Raji (cell line): ENCODE measurements around the gene KRTAP4-11.
"Not testable (repeated sequence)": the region's sequence is repeated elsewhere in the genome, so short reads cannot be mapped to it uniquely, and the experiment has no call there.

Source experiments
- POLR2A ChIP-seq: IDR thresholded peaks from 2 replicates; pipeline ENCODE4 v1.6.1; 2011; ENCODE audit warnings: low read depth, low read length, control low read depth; ENCODE audit not compliant: insufficient read depth

The KRTAP4-11 gene

DNA sequence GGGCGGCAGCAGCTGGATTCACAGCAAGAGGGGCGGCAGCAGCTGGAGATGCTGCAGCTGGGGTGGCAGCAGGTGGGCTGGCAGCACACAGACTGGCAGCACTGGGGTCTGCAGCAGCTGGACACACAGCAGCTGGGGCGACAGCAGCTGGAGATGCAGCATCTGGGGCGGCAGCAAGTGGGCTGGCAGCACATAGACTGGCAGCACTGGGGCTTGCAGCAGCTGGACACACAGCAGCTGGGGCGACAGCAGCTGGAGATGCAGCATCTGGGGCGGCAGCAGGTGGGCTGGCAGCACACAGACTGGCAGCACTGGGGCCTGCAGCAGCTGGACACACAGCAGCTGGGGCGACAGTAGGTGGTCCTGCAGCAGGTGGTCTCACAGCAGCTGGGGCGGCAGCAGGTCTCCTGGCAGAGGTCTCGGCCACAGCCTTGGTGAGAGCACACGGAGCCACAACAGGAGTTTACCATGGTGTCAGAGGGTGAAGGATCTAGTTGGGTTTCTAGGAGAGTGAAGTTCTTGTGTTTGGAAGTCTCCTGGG is at the start of gene KRTAP4-11:
Gene KRTAP4-11 (minus strand): TSS at position 528 of the 541 bp plus-strand sequence. CDS start 58 bp downstream, at position 470.
- TF ChIP-seq POLR2A = not testable (repeated sequence)

DNA sequence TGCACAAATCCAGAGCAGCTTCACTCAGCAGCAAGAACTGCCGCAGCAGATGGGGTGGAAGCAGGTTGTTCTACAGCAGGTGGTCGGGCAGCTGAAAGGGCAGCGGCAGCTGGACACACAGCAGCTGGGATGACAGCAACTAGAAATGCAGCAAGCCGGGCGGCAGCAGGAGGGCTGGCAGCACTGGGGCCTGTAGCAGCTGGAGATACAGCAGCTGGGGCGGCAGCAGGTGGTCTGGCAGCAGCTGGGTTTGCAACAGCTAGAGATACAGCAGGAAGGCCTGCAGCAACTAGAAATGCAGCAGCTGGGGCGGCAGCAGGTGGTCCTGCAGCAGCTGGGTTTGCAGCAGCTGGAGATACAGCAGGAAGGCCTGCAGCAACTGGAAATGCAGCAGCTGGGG is 49.4 kb upstream of the KRTAP4-11 start:
- no peak for TF ChIP-seq POLR2A

GRCh38 chr17:41163828-41164227 is 45.7 kb upstream of the KRTAP4-11 start:
- no peak for TF ChIP-seq POLR2A

- TF ChIP-seq POLR2A = no peak
Measured at GRCh38 chr17:41160648-41161047, 42.5 kb upstream of the KRTAP4-11 start, which contains the start of gene KRTAP4-4. Gene KRTAP4-4, minus strand, starts transcription at chr17:41160748. Its CDS starts 57 bp downstream, at chr17:41160691.

- no peak for TF ChIP-seq POLR2A
Measured at GRCh38 chr17:41153856-41154255, 35.7 kb upstream of the KRTAP4-11 start.

DNA sequence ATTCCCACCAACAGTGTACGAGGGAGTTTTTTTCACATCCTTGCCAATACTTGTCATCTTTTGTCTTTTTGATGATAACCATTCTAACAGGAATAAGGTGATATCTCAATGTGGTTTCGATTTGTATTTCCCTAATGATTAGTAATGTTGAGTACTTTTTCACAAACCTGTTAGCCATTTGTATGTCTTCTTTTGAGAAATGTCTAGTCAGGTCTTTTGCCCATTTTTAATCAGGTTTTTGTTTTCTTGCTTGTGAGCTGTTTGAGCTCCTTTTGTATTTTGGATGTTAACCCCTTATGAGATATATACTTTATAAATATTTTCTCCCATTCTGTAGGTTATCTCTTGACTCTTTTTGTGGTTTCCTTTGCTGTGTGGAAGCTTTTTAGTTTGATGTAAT is 33.4 kb upstream of the KRTAP4-11 start:
- TF ChIP-seq POLR2A = no peak

GRCh38 chr17:41150026-41150425 is 31.9 kb upstream of the KRTAP4-11 start:
- no peak for TF ChIP-seq POLR2A

GRCh38 chr17:41149652-41149985 is 31.4 kb upstream of the KRTAP4-11 start, which contains the start of gene KRTAP4-5:
Gene KRTAP4-5, minus strand, starts transcription at chr17:41149825. Its CDS starts 58 bp downstream, at chr17:41149767.
- no peak for TF ChIP-seq POLR2A

DNA sequence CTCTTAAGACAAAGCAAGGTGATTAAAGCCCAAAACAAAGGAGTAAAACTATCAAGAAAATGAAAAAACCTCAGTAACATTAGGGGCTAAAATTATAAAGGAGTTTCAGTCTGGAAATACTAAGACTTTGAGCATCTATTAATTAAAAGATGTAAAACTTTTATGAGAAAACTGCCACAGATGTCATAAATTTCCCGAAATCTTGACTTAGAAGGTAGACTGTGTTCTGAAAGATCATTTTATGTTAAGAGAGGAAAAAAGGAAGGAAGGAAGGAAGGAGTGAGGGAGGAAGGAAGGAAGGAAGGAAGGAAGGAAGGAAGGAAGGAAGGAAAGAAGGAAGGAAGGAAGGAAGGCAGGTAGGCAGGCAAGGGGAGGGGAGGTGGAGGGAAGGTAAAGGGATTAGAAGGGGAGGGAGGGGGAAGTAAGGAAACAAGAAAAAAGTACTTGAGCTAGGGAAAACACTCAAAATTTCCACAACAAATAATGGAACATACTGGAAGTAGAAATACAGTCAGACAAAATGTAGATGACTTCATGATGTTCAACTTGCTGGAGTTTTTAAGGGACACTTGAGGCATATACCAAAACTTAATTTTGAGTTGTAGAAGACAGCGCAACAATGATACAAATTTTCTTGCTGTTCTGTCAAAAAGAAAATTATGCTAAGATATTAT is 29.5 kb upstream of the KRTAP4-11 start:
- TF ChIP-seq POLR2A = no peak

GRCh38 chr17:41145261-41145660 is 27.1 kb upstream of the KRTAP4-11 start:
- TF ChIP-seq POLR2A = no peak

DNA sequence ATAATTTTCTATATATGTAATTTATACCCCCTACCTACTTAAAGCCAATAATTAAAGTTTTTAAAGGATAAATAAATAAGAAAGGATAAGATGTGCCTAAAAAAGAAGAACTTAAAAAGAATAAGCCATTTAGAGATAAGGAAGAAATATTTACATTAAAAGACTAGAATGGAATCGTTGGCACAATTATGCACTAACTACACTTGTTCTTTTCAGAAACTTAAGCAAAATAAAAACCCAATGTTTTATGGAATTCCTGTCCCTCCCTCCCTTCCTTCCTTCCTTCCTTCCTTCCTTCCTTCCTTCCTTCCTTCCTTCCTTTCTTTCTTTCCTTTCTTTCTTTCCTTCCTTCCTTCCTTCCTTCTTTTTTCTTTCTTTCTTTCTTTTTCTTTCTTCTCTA is 26.7 kb upstream of the KRTAP4-11 start:
- TF ChIP-seq POLR2A = no peak

GRCh38 chr17:41141361-41141760 is 23.2 kb upstream of the KRTAP4-11 start:
- no peak for TF ChIP-seq POLR2A

DNA sequence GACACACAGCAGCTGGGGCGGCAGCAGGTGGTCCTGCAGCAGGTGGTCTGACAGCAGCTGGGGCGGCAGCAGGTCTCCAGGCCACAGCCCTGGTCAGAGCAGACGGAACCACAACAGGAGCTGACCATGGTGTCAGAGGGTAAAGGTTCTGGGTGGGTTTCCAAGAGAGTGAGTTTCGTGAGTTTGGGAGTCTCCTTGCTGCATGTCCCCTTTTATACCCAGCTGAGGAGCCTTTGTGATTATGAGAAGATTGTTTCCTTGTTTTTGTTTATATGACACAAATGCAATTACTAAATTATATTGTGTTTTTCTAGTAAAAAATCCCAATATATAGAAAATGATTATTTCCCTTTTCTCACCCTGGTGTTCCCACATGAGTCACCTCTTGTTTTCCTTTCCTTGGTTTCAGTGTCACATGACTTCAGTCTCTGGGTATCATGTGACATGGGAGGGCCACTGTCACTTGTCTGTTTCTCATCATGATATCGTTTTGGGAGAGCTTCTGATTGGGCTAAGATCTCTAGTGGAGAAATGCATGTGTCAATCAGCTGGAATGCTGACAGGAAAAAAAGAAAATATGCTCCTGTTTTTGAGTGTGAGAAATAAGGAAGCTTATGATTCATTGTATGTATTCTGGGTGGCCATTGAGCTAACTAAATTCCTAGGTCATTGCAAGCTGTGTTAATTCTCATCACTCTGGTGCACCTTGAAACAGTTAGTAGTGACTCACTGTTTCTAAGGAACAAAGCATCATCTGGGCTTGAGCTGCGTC is 22.4 kb upstream of the KRTAP4-11 start, which contains the start of gene KRTAP4-6:
Gene KRTAP4-6 (minus strand): TSS at position 185 of the 772 bp plus-strand sequence. CDS start 57 bp downstream, at position 128.
- TF ChIP-seq POLR2A = no peak

DNA sequence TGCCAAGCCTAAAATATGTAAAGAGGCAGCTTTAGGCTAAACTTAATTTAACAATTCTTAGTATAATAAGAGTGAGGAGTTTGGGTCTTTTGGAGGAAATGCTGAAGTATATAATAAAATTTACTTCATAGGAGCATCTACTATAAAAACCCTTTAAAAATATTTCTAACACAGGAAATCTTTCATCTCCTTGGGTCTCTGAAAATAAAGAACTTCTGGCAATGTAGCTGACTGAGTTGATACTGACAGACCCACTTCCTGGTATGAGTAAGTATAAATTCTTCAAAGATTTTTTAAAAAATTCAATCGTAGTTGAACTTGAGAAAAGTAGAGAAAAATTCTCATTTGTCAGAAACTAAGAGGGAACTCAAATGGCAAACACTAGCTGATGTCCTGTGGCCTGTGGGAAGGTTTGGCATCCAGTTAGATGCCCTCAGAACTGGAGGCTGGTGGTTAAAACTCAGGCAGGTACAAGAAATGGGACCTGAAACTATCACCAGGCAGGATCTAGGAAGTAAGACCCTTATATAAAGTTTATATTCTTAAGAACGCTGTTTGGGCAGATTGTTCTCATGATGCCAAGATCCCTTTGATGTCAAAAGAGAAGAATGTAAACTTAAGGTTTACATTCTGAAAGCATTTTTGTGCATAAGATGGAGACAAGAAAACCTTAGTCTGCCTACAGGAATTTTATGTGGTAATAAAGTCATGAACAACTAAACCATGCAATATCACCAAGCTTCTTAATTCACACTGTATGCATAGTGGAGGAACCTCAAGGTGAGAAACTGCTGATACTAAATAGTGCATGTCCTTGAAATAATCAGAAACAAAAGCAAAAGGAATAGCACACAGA is 15.9 kb upstream of the KRTAP4-11 start:
- TF ChIP-seq POLR2A = no peak

- no peak for TF ChIP-seq POLR2A
Measured at GRCh38 chr17:41131979-41132378, 13.8 kb upstream of the KRTAP4-11 start.
